Esophagus mucosa (tissue), 1 donor: ENCODE results near the gene AKT1S1. TPM values are rescaled to one million over a fixed set of nuclear protein-coding genes. Genes with fewer than 3 reads are reported as not detected.

Source experiments
- ATAC-seq: fragments of 200-7000 bp; cut with Tn5 transposase; one replicate; pipeline ENCODE4 v1.9.1; 2020
- total RNA-seq: library from RNA; stranded (reverse); gene quantifications from one replicate; pipeline ENCODE4 v1.2.4, GENCODE V29; 2023
- donor health status: DM: yes; HTN: yes; CAD: no.

The AKT1S1 gene
- total RNA-seq, 1 donor from 2014 or later: 32.7 TPM

DNA sequence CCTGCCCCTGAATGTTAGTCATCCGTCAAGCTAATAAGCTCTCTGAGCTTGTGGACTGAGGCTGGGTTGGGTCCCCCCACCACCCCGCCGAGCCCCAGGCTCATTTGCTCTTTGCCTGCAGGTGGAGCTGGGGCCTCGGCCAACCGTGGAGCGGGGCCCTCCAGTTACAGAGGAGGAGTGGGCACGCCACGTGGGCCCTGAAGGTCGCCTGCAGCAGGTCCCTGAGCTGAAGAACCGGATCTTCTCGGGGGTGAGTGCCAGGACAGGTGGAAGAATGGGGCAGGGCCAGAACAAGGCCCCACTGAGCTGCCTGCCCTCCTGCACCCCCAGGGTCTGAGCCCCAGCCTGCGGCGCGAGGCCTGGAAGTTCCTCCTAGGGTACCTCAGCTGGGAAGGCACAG lies 5.5 kb upstream of the AKT1S1 start:
- ATAC-seq: no peak

DNA sequence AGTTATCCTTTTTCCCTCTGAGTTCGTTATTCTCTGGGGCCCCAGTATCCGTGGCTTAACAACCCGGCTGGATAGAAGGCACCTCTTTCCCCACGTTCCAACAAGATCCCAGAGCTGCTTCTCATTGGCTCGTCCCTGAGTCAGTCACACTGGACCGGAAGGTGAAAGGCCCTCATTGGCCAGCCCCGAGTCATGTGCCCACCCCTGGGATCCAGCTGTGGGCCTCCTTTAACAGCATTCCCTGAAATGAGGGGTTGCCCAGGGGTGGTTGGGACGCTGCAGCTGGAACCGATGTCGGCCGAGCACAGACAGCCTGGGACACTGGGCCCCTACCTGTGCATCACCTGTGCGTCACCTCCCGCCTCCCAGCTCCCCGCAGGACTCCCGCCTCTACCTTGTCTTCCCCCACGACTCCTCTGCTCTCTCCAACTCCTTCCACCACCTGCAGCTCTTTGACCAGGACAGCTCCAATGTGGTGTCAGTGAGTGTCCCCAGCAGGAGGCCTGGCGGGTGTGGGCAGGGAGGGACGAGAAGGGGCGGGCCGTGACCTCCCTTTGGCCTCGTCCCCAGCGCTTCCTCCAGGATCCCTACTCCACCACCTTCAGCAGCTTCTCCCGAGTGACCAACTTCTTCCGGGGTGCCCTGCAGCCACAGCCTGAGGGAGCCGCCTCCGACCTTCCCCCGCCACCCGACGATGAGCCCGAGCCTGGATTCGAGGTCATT lies 4.7 kb upstream of the AKT1S1 start:
- no peak for ATAC-seq

DNA sequence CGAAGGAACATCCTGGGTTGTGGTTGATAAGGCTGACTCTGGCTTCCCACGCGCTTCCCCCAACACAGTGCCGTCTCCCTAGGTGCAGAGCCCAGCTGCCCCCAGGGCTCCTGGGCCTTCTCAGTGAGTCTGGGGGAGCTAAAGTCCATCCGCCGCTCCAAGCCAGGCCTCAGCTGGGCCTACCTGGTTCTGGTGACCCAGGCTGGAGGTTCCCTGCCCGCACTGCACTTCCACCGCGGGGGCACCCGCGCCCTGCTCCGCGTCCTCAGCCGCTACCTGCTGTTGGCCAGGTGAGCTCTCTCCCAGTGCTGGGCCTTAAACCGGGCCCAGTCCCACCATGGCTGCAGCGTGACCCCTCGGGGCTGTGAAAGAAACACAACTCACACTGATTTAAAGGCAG lies 4.0 kb upstream of the AKT1S1 start:
- no peak for ATAC-seq

DNA sequence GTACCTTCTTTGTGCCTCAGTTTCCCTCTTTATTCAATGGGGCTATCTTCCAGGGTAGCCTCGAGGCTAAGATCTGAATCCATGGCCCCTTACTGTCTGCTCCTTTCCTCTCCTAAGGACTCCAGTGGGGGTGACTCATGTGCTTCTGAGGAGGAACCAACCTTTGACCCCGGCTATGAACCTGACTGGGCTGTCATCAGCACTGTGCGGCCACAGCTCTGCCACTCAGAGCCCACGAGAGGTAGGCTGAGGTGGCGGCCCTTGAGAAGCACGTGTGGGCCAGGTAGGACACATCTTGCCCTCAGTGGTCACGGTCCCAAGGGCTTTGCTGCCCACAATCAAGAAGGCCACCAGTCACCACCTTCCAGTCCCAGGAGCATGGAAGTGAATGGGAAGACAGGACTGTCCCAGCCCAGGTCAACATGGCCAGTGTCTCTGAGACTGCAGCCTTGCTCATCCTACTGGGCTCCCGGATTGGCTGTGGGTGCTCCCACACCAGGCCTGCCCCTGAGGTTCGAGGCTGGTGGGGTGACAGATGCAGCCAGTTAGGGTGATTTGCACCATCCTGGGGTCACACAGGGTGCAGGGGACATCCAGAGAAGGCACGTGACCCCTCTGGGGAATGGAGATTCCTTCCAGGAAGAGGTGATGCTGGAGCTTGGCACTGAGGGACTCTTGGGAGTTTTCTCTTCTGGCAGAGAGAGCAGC lies 3.2 kb upstream of the AKT1S1 start:
- ATAC-seq: no peak

DNA sequence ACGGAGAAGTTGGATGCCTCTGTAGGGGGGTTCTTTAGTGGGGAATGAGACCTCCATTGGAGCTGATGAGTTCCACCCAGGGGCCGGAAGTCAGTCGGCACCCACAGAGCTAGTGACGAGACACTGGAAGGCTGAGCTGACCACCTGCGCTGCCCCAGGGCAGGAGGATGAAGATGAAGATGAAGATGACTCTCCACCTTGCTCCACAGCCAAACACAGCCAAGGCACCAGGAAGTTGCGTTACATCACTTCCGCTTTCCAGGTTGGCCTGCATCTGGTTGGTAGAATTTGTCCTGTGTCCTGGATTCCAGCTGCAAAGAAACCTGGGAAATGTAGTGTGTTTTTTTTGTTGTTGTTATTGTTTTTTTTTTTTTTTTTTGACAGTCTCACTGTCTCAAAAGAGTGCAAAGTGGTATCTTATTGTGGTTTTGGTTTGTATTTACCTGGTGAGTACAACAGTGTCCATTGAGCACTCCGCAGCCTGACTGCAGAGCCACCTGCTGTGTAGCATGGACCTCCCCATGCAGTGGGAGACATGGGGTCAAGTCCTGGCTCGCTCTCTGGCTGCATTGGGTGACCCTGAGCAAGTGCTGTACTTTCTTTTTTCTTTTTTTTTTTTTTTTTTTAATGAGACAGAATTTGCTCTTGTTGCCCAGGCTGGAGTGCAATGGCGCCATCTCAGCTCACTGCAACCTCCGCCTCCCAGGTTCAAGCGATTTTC lies 2.2 kb upstream of the AKT1S1 start:
- no peak for ATAC-seq

DNA sequence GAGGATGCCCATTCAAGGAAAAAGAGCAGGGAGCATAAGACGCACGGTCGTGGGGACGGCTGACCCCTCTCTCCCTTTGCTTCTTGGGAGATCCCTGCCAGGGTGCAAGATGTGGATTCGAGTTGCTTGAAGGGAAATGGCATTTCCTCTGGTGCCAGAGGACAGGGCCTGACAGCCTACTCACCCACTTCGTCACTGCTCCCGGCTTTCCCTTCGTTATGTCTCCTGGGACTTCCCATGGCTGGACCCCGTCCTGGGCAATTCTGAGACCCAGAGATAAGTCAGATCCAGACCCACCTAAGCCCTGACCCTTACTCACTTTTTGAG lies 1.6 kb upstream of the AKT1S1 start:
- no peak for ATAC-seq

DNA sequence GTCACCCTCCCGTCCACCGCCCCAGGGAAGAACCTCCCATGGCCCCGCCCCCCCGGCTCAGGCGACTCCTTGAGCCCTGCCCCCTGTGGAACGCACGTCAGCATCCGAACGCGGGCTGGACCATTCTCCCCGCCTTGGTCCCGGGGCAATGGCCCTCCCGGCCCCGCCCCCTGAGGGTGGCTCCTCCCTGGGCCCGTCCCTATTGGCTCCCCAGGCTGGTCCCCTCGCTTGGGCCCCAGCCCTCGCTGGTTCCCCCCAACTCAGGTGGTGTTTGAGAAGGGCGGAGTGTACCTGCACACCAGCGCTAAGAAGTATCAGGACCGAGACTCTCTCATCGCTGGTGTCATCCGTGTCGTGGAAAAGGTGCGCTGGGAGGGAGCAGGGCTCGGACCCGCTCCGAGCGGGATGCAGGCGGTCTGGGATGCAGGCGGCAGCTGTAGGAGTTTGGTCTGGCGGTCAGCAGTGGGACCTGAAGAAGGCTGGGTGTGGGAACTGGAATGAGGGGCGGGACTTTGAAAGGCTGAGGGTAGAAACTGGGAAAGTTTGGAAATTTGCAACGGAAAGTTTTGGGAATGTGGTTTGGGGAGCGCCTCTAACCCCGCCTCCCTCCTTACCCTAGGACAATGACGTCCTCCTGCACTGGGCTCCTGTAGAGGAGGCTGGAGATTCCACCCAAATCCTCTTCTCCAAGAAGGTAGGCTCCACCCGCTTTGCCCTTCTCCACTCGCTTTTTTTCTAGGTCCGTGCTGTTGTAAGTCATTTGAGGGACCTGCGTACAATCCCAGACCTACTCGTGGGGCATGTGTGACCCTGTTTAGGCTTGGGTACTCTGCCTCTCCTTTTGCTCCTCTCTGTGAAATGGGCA lies 956 bp upstream of the AKT1S1 start:
- peak; percentile 77 for ATAC-seq

DNA sequence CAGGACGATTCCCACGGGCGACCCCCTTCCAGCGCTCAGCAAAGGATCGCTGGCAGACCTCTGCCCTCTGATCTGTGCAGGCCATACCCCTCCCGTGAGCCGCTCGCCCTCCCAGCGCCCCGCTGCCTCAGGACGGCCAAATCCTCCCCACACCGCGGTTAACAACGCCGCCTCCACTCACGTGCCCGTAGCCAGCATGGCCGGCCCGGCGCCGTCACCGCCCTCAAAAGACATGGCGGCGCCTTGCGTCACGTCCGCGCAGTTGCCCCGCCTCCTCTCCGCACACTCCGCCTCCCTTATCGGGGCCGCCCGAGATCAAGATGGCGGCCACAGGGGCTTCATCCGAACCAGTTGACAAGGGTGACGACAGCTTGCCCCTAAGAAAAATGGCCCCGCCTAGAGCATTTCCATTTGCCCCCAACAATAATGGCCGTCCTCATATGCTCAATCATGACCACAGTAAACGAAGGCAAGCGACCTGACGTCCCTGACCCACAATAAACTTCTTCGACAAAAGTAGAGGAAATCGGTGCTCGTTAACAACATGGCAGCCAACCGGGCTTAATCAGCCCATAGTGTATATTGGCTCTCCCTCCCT lies 634 bp downstream of the AKT1S1 start:
- peak; percentile 76 for ATAC-seq

DNA sequence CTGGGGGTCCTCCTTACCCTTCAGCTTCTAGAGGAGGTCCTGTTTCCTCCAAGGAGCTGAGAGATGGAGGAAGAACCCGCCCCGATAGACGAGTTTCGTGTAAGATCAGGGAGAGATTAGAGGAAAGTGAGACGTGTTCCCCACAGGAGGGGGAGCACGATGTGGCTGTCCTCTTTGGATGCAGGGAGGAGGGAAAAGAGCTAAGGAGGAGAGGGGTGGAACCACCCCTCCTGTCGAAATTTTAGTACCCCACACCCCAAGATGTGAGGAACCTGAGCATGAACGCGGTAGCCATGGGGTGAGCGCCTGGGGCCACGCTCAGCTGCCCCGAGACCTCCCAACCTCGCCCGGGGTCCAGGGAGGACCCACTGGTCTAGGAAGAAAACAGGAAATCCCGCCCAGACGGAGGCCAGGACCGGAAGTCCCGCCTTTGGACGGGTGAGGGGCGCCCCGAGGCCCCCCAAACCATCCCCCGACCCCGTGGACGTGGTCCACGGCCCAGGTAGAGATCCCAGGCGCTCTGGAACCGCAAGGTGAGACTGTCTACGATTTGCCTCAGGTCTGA lies 1.2 kb downstream of the AKT1S1 start:
- ATAC-seq: no peak

DNA sequence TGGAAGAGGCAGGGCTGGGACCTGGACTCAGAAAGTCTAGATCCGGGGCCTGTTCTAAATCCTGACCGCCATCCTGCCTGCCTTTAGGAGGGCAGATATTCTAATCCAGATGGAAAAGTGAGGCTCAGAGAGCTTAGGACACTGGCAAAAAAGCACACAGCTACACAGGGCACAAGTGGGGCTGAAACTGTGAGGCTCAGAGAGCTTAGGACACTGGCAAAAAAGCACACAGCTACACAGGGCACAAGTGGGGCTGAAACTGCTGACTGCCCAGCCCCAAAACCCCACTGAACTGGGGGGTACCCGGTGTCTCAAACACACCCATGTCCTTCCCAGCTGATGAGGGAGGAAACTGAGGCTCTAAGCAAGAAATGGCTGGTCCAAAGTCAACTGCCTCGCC lies 2.0 kb downstream of the AKT1S1 start:
- ATAC-seq: no peak

DNA sequence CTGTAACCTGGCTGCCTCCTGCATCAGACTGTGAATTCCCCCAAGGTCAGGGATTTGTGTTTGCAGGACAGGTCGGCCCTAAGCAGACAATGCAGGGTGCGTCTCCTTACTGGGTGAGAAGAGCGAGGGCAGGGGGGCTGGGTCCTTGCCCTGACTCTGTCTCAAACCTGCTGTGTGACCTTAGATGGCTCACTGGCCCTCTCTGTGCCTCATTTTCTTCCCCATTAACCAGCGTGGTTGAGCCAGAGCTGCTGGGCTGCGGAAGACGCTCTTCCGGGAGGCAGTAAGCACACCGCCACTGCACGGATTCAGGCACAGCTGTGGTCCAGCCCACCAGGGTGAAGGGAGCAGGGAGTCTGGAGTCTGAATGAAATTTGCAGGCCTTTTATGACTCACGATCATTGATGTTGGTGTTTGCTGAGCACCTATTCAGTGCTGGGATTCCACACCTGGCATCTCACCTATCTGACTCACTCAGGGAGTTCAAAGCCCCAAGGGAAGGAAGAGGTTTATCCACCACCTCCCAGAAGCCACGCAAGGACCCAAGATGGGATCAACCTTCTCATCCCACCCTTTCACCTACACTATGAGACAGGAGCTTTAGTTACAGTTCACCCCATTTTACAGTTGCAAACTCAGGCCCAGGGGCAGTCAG lies 2.5 kb downstream of the AKT1S1 start:
- ATAC-seq: no peak

DNA sequence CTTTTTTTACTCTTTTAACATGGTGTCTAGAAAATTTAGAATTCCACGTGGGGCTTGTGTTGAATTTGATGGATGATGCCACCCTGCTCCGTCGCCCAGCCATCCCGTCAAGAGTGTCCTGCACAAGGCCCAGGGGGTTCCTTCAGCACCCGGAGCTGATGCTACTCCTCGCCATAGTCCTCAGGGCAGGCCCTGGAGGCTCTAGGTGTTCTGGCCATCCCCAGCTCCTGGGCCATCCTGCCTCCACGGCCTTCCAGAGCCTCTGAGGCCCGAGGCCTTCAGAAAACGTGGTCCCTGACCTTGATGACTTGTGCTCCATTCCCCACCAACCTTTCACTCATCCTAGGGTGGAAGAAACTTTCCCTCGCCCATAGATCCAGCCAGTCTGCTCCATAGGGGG lies 3.3 kb downstream of the AKT1S1 start:
- ATAC-seq: no peak

DNA sequence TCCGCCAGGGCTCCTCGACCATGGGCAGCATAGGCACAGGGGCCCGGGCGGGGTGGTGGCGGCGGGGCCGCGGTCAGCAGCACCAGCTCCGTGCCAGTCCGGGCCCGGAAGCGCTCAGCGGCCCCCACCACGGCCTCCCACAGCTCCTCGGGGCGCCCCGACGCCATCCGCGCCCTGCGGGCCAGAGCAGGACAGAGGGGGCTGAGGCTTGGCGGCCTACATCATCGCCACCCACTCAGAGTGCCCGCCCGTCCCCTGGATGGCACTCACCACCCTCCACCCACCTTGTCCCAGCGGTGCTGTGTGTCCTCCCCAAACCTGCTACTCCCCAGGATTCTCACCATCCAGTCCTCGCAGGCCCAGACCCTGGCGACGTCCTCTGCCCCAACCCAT lies 4.0 kb downstream of the AKT1S1 start:
- ATAC-seq: no peak

DNA sequence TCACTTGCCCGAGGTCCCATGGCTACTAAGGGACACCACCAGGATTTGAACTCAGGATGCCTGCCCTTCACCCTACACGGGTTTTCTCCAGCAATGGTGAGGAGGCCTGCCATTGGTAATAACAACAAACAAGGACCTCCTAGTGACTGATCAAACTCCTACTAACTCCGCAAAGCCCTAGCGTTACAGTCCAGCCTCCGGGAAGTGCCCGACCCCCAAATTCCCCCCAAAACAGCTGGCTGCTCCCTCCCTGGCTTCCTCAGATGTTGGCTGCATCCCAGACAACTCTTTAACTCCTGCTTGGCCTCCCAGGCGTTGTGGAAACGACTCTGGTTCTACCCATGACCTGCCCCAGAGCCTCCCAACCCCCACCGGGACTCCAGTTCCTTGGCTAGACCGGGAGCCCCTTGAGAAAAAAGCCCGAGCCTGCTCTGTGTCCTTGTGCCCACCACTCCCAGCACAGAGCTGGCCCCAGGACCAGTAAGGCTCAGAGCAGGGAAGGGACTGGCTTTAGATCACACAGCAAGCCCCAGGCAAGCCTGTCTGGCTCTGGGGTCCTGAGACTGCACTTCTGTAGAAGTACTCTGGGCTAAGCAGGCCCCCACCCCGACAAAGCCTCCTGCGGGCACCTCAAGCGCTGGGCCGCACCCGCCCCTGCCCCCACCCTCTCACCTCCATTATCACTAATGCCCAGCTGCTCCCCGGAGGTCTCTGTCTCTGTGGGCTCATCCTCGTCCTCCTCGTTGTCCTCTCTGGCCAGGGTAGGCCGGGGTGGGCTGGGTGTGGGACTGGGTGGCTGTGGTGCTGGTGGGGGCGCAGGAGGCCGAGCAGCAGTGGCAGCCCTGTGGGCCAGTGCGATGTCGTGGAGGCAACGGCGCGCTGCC lies 4.7 kb downstream of the AKT1S1 start:
- ATAC-seq: no peak

DNA sequence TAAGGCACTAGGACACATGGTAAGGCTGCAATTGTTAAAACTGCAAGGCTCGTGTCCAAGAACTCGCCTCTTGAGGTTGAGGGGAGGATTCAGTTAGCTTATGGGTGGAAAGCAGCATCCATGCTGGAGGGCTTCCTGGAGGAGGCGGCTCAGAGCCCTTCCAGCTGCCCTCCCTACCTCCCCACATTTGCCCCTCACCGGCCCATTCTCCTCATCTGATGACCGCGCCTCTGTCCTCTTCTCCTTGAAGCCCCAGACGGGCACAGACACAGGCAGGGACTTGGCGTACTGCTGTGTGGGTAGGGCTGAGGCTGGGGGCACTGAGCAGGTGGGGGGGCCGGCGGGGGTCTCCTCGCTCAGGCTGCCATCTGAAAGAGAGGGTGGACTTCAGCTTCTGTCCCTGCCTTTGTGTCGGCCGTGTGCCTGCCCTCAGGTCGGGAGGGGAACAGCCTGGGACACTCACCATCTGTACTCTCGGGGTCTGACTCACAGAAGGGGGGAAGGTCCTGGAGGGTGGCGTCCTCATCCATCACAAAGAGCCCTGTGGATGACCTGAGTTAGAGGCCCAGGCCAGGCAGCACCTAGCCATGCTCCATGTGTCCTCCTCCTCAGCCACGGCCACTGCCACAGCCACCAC lies 5.7 kb downstream of the AKT1S1 start:
- no peak for ATAC-seq

DNA sequence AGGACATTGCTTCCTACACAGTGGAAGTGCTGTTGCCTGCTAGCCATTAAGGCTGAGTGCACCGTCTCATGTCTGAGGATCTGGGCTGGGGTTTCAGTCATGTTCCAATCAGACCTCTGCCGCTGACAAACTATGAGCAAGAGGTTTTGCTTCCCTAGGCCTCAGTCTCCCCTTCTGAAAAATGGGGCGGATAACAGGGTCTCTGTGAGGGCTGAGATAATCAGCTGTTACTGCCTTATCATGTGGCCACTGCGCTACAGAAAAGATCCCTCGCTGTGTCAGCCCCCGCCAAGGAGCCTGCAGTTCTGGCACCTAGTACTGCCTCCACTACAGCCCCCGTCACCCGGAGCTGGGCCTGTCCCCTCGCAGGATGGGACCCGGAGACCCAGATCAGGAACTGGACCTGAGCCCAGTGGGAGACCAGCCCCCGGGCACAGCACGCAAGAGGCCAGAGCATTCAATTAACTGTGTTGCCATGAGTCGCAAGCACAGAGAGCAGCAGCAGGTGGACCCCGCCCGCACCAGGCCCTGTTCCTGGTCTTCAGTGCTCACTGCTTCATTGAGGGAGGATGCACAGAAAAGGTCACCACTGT lies 6.8 kb downstream of the AKT1S1 start:
- no peak for ATAC-seq

DNA sequence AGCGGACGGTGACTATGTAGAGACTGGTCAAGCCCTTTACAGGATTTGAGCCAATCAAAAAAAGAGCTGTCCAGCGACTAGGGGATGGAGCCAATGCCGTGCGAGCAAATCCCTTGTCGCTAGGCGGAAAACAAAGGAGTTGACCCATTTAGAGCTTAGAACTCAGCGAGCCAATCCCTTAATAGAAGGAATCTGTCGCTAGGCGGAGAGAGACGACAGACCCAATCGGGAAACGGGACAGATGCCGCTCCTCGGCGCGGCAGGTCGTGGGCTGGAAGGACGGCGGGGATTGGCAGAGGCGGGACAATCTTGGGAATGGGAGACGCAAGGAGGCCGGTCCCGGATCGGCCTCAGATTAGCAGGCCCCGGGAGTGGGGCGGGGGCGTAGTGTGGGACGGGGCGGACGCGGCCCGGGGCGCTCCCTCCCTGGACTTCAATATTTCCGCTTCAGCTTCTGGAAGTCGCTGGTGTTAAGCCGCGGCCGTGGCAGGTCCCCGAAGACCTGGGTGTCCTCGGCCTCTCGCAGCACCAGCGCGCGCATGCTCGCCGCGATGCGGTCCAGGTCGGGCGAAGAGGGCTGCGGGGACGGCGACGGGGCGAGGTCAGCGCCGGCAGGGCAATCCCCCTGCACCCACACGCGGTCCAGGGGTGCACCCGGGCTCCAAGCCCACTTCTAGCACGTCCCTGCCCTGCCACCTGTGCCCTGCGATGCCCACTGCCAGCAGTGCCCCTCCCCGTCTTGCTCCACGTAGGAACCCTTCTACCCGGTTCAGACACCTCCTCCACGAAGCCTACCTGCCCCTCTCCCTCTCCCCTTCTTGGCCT lies 7.5 kb downstream of the AKT1S1 start:
- ATAC-seq: peak; percentile 78

DNA sequence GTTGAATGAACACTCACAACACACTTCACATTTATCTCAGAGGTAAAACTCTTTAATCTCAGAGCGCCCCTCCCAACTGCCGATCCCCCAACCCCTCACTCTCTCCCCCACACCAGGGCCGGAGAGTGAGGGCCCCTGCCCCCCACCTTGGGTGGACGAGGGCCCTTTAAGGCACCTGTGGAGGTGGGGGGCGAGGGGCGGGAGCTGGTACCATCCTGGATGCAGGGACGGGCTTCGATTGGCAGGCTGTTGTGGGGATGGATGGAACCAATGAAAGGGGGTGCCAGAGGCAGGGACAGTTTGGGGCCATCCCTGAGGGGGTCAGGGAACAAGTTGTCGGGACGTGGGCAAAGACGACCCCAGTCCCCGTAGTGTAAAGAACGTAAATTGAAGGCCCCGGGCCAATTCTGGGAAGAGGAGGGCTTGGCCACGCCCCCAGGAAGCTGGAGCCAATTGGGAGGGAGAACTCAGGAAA lies 8.1 kb downstream of the AKT1S1 start:
- peak; percentile 2 for ATAC-seq
